Progenitor cell of endocrine pancreas (in vitro differentiated cells): ENCODE results near the gene JOSD2. TPM values are rescaled to one million over a fixed set of nuclear protein-coding genes. Genes with fewer than 3 reads are reported as not detected.
A peak's percentile ranks its signal among the peaks of the same experiment; 100 is the strongest.

ENCODE experiments used
- DNase-seq: peaks from one replicate; pipeline ENCODE4 v3.0.0; 2021; ENCODE audit warnings: low spot score; ENCODE audit not compliant: unreplicated experiment
- H3K27ac Mint-ChIP-seq: 2 replicates; pipeline ENCODE4 v1.8.0; 2021; ENCODE audit warnings: mild to moderate bottlenecking, moderate library complexity, mixed read lengths
- H3K27me3 Mint-ChIP-seq: 2 replicates; pipeline ENCODE4 v1.8.0; 2021; ENCODE audit warnings: mixed read lengths
- H3K36me3 Mint-ChIP-seq: 2 replicates; pipeline ENCODE4 v1.8.0; 2022; ENCODE audit warnings: mixed read lengths; ENCODE audit not compliant: insufficient read depth
- H3K4me1 Mint-ChIP-seq: 2 replicates; pipeline ENCODE4 v1.8.0; 2021; ENCODE audit warnings: low read depth, mixed read lengths
- H3K4me3 Mint-ChIP-seq: 2 replicates; pipeline ENCODE4 v1.8.0; 2021; ENCODE audit warnings: low read depth, mild to moderate bottlenecking, moderate library complexity, mixed read lengths
- H3K9me3 Mint-ChIP-seq: 2 replicates; pipeline ENCODE4 v1.8.0; 2021; ENCODE audit warnings: low read depth, mixed read lengths
- total RNA-seq: library from RNA; stranded (reverse); gene quantifications from 2 replicates; pipeline ENCODE4 v1.2.1, GENCODE V29; 2021
- TF ChIP-seq, protein P1 (sequence below): fragments of 200-600 bp; sonication (generic); IDR thresholded peaks from one replicate; pipeline ENCODE4 v1.5.0; 2021; ENCODE audit warnings: antibody characterized with exemption, mild to moderate bottlenecking; ENCODE audit not compliant: unreplicated experiment

The JOSD2 gene
- total RNA-seq, 1 donor from 2014 or later = 13.1 TPM

DNA sequence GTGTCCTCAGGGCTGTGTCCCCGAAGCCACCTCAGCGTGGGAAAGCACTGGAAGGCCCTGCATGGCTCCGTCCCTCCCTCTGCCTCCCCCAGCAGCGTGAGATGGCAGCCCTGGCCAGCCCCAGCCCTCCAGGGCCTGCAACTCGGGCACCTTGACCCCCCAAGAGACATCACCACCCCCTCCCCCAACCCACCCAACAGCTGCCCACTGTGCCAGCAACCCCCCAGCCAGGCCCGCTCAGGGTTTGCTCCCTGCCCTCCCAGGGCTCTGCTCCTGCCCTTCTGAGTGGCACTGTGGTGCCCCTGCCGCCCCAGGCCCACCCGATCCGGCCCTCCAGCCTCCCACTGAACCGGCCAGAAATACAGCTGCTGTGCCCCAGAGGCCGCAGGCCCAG lies 4.2 kb upstream of the JOSD2 start:
- no peaks in the 10 kb centered on the region for H3K9me3 Mint-ChIP-seq
- DNase-seq = no peak
- no peak overlapping the region for H3K4me3 Mint-ChIP-seq
- H3K27me3 Mint-ChIP-seq = no peaks in the 10 kb centered on the region
- no peaks in the 10 kb centered on the region for H3K36me3 Mint-ChIP-seq
- H3K4me1 Mint-ChIP-seq = peaks cover 6% of the 10 kb centered on the region
- TF ChIP-seq, protein P1, sequence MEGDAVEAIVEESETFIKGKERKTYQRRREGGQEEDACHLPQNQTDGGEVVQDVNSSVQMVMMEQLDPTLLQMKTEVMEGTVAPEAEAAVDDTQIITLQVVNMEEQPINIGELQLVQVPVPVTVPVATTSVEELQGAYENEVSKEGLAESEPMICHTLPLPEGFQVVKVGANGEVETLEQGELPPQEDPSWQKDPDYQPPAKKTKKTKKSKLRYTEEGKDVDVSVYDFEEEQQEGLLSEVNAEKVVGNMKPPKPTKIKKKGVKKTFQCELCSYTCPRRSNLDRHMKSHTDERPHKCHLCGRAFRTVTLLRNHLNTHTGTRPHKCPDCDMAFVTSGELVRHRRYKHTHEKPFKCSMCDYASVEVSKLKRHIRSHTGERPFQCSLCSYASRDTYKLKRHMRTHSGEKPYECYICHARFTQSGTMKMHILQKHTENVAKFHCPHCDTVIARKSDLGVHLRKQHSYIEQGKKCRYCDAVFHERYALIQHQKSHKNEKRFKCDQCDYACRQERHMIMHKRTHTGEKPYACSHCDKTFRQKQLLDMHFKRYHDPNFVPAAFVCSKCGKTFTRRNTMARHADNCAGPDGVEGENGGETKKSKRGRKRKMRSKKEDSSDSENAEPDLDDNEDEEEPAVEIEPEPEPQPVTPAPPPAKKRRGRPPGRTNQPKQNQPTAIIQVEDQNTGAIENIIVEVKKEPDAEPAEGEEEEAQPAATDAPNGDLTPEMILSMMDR = no peak
- H3K27ac Mint-ChIP-seq = no peak overlapping the region

DNA sequence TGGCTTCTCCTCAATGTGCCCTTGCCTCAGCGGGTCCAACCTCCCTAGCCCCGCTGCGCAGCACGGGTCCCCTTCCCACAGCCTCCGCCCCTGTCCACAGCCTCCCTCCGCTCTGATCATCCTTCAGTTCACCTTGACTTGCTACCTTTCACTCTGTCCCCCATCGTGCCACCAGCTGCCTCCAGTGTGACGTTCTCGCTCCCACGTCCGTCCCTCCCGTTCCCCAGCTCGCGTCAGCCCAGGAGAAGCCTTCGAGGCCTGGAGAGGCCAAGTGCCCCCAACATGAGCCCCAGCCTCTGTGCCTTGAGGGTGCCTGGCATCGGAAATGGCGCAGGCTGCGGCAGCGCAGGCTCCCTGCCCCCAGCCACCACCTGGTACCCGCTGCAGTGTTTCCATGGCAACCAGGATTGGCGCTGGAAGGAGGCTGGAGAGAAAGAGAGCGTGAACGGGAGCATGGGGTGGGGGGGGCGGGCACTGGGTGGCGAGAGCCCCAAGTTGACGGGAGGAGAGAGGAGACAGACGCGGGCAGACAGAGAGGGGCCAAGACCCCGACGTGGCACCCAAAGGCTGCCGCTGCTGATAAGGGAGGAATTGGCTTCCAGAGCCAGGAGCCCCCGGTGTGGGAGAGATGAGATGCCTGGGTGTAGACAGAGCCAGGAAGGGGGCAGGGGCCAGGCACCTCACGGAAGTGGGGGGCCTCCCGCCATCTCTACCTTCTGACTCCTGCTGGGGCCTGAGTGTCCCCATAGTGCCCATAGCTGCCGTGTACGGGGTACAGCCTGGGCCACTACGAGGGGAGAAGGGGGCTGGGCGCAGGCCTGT lies 3.6 kb upstream of the JOSD2 start:
- H3K4me3 Mint-ChIP-seq = no peak overlapping the region
- no peaks in the 10 kb centered on the region for H3K9me3 Mint-ChIP-seq
- H3K4me1 Mint-ChIP-seq = peaks cover 6% of the 10 kb centered on the region
- TF ChIP-seq, protein P1 = no peak
- no peak overlapping the region for H3K27ac Mint-ChIP-seq
- H3K27me3 Mint-ChIP-seq = no peaks in the 10 kb centered on the region
- DNase-seq = no peak
- H3K36me3 Mint-ChIP-seq = no peaks in the 10 kb centered on the region

DNA sequence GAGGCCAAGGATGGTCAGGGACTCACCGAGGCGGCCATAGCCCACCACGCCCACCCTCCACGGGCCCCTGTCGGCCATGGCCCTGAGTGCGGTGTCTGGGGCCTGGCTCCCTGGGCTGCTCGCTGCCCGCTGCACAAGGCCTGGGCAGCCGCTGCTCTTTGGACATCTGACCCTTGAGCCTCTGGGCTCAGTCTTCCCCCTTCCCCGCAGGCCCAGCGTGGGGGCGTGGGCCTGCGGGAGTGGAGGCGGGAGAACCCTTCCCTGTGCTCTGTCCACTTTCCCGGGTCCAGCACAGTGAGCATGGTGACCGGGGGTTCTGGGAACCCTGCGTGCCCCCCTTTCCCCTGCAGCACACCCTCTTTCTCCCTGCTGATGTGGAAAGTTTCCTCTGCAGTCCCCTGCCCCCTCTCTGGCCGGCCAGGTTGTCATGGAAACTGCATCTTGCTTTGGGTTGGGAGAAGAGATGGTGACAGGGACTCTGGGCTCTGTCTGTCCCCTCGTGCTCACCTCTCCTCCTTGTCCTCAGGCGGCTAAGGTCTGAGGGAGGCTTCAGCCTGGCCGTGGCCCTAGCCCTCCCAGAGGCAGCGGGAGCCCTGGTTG lies 2.9 kb upstream of the JOSD2 start, which contains the start of gene ASPDH:
Gene ASPDH, minus strand, starts transcription at position 168 of the 600 bp plus-strand sequence. Its CDS starts 90 bp downstream, at position 78.
- H3K9me3 Mint-ChIP-seq = no peaks in the 10 kb centered on the region
- H3K27ac Mint-ChIP-seq = peak within 1 kb of the TSS; percentile 41
- H3K27me3 Mint-ChIP-seq = no peaks in the 10 kb centered on the region
- TF ChIP-seq, protein P1 = no peak
- no peak for DNase-seq
- H3K4me3 Mint-ChIP-seq = peak within 1 kb of the TSS; percentile 38
- no peaks in the 10 kb centered on the region for H3K36me3 Mint-ChIP-seq
- peaks cover 6% of the 10 kb centered on the region for H3K4me1 Mint-ChIP-seq

DNA sequence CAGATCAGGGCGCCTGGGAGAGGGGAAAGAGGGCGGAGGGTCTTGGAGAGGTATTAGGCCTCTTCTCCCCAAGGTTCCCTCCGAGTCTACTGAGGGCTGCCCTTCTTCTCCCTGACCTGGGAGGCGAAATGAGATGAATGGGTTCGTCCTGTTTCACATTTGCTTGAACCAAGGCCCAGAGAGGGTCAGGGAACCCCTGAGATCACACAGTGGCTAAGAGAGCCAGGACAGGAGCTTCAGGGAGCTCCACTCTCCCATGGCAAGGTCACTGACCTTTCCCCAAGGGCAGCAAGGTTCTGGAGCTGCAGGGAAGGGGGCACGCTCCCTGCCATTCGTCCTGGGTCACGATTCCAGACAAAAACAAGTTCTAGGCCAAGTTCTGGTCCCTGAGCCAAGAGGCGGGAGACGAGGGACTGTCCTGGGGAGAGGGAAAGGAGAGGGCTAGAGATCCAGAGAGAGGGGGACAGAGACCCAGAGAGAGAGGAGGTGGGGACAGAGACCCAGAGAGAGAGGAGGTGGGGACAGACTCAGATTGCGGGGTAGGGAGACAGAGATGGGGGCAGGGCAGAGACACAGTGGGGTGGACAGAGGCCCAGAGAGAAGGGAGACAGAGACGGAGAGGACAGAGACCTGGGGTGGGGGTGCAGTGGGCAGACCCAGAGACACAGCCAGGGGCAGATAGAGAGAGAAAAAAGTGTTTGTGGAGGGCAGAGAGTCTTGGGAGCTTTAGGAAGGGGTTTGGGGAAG lies 2.2 kb upstream of the JOSD2 start:
- no peaks in the 10 kb centered on the region for H3K27me3 Mint-ChIP-seq
- H3K9me3 Mint-ChIP-seq = no peaks in the 10 kb centered on the region
- no peaks in the 10 kb centered on the region for H3K36me3 Mint-ChIP-seq
- peaks cover 6% of the 10 kb centered on the region for H3K4me1 Mint-ChIP-seq
- H3K27ac Mint-ChIP-seq = peak overlapping the region; percentile 41
- DNase-seq = no peak
- TF ChIP-seq, protein P1 = no peak
- H3K4me3 Mint-ChIP-seq = peak overlapping the region; percentile 38
